Ishikawa (cell line): ENCODE measurements around the gene B3GALT4.

Experiments used
- CEBPB ChIP-seq: IDR thresholded peaks from 2 replicates; pipeline ENCODE4 v1.6.1; 2012
- CREB1 ChIP-seq: IDR thresholded peaks from 2 replicates; pipeline ENCODE4 v1.6.1; 2012; ENCODE audit warnings: low read depth
- EGR1 ChIP-seq: IDR thresholded peaks from 2 replicates; pipeline ENCODE4 v1.6.1; 2012
- EP300 ChIP-seq: IDR thresholded peaks from 2 replicates; pipeline ENCODE4 v1.6.1; 2012; ENCODE audit warnings: borderline replicate concordance
- FOXM1 ChIP-seq: IDR thresholded peaks from 2 replicates; pipeline ENCODE4 v1.6.1; 2012; ENCODE audit warnings: low read depth, borderline replicate concordance
- NFIC ChIP-seq: IDR thresholded peaks from 2 replicates; pipeline ENCODE4 v1.6.1; 2012
- RAD21 ChIP-seq: IDR thresholded peaks from 2 replicates; pipeline ENCODE4 v1.6.1; 2012; ENCODE audit warnings: low read depth
- REST ChIP-seq: IDR thresholded peaks from 2 replicates; pipeline ENCODE4 v1.6.1; 2012; ENCODE audit warnings: low read depth, mild to moderate bottlenecking
- TAF1 ChIP-seq: IDR thresholded peaks from 2 replicates; pipeline ENCODE4 v1.6.1; 2012; ENCODE audit warnings: low read depth, mild to moderate bottlenecking
- TCF12 ChIP-seq: IDR thresholded peaks from 2 replicates; pipeline ENCODE4 v1.6.1; 2012; ENCODE audit warnings: low read depth
- TEAD4 ChIP-seq: IDR thresholded peaks from 2 replicates; pipeline ENCODE4 v1.6.1; 2012
- YY1 ChIP-seq: IDR thresholded peaks from 2 replicates; pipeline ENCODE4 v1.6.1; 2012; ENCODE audit warnings: low read depth
- ZBTB7A ChIP-seq: IDR thresholded peaks from 2 replicates; pipeline ENCODE4 v1.6.1; 2012; ENCODE audit warnings: low read depth
- TF ChIP-seq, protein P1 (sequence below): IDR thresholded peaks from 2 replicates; pipeline ENCODE4 v1.6.1; 2012
- TF ChIP-seq, protein P2 (sequence below): IDR thresholded peaks from 2 replicates; pipeline ENCODE4 v1.6.1; 2012

B3GALT4 gene

DNA sequence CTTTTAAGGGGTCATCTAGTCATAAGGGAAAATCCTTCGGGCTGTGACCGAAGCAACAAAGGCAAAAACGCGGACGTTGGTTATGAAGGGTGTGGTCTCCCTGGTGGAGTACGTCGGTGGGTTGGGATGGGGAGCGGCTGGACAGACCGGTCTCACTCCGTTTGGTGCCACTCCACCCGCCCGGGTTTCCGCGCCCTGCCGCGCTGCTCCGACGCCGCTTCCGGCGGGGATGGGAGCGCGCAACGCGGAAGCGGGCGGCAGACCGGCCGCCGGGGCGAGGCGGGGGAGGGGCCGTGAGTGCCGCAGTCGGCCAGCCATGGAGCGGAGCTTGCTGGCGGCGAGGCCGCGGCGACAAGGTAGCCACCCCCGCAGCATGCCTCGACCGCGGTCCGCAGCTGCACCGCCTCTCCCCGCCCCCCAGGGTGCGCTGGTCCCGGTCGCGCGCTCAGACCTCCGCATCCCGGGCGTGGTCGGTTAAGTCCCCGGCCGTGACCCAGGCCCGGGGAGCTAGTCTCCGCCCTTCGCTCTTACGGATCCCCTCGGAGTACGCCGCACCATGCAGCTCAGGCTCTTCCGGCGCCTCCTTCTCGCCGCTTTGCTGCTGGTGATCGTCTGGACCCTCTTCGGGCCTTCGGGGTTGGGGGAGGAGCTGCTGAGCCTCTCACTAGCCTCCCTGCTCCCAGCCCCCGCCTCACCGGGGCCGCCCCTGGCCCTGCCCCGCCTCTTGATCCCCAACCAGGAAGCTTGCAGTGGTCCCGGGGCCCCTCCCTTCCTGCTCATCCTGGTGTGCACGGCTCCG is at the start of gene B3GALT4:
Gene B3GALT4, plus strand, starts transcription at position 260 of the 799 bp plus-strand sequence. Its CDS starts 297 bp downstream, at position 557.
- no peak for TF ChIP-seq RAD21
- peak; percentile 50; the same call in 1 of the 2 replicates for TF ChIP-seq CREB1
- TF ChIP-seq EP300: peak; percentile 51; the same call in 1 of the 2 replicates
- no peak for TF ChIP-seq FOXM1
- peak; percentile 24; the same call in 1 of the 2 replicates for TF ChIP-seq YY1
- no peak; the same call in 1 of the 2 replicates for TF ChIP-seq NFIC
- TF ChIP-seq TCF12: peak; percentile 66
- peak; percentile 64; the same call in 1 of the 2 replicates for TF ChIP-seq EGR1
- TF ChIP-seq, protein P1, sequence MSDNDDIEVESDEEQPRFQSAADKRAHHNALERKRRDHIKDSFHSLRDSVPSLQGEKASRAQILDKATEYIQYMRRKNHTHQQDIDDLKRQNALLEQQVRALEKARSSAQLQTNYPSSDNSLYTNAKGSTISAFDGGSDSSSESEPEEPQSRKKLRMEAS: peak; percentile 75; the same call in 1 of the 2 replicates
- peak; percentile 16; the same call in 1 of the 2 replicates for TF ChIP-seq CEBPB
- TF ChIP-seq, protein P2, sequence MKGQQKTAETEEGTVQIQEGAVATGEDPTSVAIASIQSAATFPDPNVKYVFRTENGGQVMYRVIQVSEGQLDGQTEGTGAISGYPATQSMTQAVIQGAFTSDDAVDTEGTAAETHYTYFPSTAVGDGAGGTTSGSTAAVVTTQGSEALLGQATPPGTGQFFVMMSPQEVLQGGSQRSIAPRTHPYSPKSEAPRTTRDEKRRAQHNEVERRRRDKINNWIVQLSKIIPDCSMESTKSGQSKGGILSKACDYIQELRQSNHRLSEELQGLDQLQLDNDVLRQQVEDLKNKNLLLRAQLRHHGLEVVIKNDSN: no peak
- TF ChIP-seq REST: no peak
- no peak for TF ChIP-seq TAF1
- TF ChIP-seq TEAD4: peak; percentile 32
- no peak for TF ChIP-seq ZBTB7A

DNA sequence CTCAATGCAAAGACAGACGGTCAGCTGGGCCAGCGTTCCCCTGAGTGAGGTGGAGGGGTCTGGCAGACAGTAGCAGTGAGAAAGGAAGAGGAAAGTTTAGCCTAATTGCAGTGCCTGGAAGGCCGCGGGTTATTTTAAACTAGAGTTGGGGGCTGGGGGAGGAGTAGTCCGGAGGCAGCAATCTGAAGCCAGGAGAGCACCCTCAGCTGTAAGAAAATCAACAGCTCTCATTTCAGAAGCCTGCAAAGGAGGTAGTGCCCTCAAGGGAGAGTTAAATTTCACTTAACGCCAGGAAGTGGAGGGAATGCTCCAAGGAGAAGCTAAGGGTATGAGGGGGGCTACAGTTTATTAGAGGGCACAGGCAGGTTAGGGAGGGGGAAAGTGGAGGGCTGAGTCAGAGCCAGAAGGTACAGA is 41.7 kb upstream of the B3GALT4 start:
- TF ChIP-seq, protein P1: no peak
- TF ChIP-seq CEBPB: no peak
- TF ChIP-seq TAF1: no peak
- TF ChIP-seq TCF12: no peak
- no peak for TF ChIP-seq ZBTB7A
- TF ChIP-seq EGR1: no peak
- no peak for TF ChIP-seq EP300
- TF ChIP-seq, protein P2: no peak
- no peak for TF ChIP-seq YY1
- TF ChIP-seq NFIC: no peak
- no peak for TF ChIP-seq CREB1
- no peak for TF ChIP-seq TEAD4

GRCh38 chr6:33236328-33236727 is 40.6 kb upstream of the B3GALT4 start:
- no peak for TF ChIP-seq ZBTB7A

- TF ChIP-seq EGR1: no peak
- TF ChIP-seq CEBPB: no peak
- TF ChIP-seq FOXM1: no peak
- no peak for TF ChIP-seq CREB1
- no peak for TF ChIP-seq TEAD4
- no peak for TF ChIP-seq NFIC
- TF ChIP-seq TCF12: no peak
- TF ChIP-seq, protein P2: no peak
- TF ChIP-seq TAF1: no peak
- TF ChIP-seq RAD21: no peak
- no peak for TF ChIP-seq REST
- TF ChIP-seq, protein P1: no peak
- TF ChIP-seq ZBTB7A: no peak
- TF ChIP-seq YY1: no peak
These were observed 40.1 kb upstream of the B3GALT4 start for GRCh38 chr6:33236852-33237251.

DNA sequence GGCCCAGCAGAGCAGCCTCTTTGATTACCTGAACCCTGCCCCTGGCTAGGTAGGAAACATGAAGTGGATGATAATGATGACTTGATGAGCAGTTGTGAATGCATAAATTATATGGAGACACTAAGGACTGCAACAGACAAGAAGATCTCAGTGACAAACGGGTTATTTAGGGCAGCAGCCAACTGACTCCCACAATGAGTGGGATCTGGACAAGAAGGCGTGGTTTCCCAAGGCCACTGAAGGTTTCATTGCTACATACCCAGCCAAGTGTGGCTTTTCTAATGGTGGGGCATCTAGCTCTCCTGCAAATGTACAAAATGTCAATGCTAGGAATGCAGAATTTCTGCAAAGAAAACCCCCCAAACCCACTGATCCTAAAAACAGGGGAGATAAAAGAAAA is 39.2 kb upstream of the B3GALT4 start:
- TF ChIP-seq ZBTB7A (no peak), NFIC (no peak), FOXM1 (no peak), RAD21 (no peak), TEAD4 (no peak), TAF1 (no peak)
- TF ChIP-seq, protein P2: no peak
